Stimulated activated CD4-positive, alpha-beta T cell treated with anti-CD3 and anti-CD28 coated beads, Interleukin-1b, Interleukin-23, amount 100 ng/mL, for 24 hours (primary cell): ENCODE results near the gene PLEK.
"Not testable (repeated sequence)": the region's sequence is repeated elsewhere in the genome, so short reads cannot be mapped to it uniquely, and the experiment has no call there.

Source experiments
- DNase-seq, 4 experiments: peaks; one replicate each; pipeline ENCODE4 v3.0.0-alpha.2; 2020; ENCODE audit warnings: low read depth in 4 of 4, low spot score in 1 of 4

Gene PLEK

GRCh38 chr2:68365087-68365486, at the start of gene PLEK:
TSS of gene PLEK (plus strand) at chr2:68365282. CDS start at chr2:68365352, 70 bp downstream.
- no peak for DNase-seq

- no peak for DNase-seq
Observed at GRCh38 chr2:68316111-68316510, 49.0 kb upstream of the PLEK start.

- DNase-seq: no peak
Observed at GRCh38 chr2:68317971-68318913, 46.8 kb upstream of the PLEK start.

- DNase-seq: no peak
Observed at GRCh38 chr2:68318914-68319397, 46.1 kb upstream of the PLEK start.

- no peak for DNase-seq
Observed at GRCh38 chr2:68319398-68320117, 45.5 kb upstream of the PLEK start, which contains the start of gene CNRIP1. TSS of gene CNRIP1 (minus strand) at chr2:68319949. CDS start at chr2:68319400, 549 bp downstream.

GRCh38 chr2:68320118-68320641, 44.9 kb upstream of the PLEK start:
- no peak for DNase-seq

GRCh38 chr2:68325056-68325455, 40.0 kb upstream of the PLEK start:
- no peak for DNase-seq

GRCh38 chr2:68328901-68329300, 36.2 kb upstream of the PLEK start:
- DNase-seq: no peak

GRCh38 chr2:68330691-68331090, 34.4 kb upstream of the PLEK start:
- no peak for DNase-seq

GRCh38 chr2:68333009-68333408, 32.1 kb upstream of the PLEK start:
- no peak for DNase-seq

GRCh38 chr2:68333931-68334330, 31.2 kb upstream of the PLEK start:
- no peak for DNase-seq

GRCh38 chr2:68336192-68336591, 28.9 kb upstream of the PLEK start:
- no peak for DNase-seq

- no peak for DNase-seq
Observed at GRCh38 chr2:68340226-68341061, 24.6 kb upstream of the PLEK start.

- no peak for DNase-seq
Observed at GRCh38 chr2:68341062-68341329, 24.1 kb upstream of the PLEK start.

- no peak for DNase-seq
Observed at GRCh38 chr2:68341583-68341982, 23.5 kb upstream of the PLEK start.

- no peak for DNase-seq
Observed at GRCh38 chr2:68342470-68342869, 22.6 kb upstream of the PLEK start.

GRCh38 chr2:68344031-68344430, 21.1 kb upstream of the PLEK start:
- DNase-seq: no peak

GRCh38 chr2:68345129-68345875, 19.8 kb upstream of the PLEK start:
- no peak for DNase-seq

- not testable (repeated sequence) for DNase-seq
Observed at GRCh38 chr2:68349091-68349490, 16.0 kb upstream of the PLEK start.

GRCh38 chr2:68351997-68352396, 13.1 kb upstream of the PLEK start:
- no peak for DNase-seq
